ENCODE results near the gene POPDC2.

POPDC2 gene

DNA sequence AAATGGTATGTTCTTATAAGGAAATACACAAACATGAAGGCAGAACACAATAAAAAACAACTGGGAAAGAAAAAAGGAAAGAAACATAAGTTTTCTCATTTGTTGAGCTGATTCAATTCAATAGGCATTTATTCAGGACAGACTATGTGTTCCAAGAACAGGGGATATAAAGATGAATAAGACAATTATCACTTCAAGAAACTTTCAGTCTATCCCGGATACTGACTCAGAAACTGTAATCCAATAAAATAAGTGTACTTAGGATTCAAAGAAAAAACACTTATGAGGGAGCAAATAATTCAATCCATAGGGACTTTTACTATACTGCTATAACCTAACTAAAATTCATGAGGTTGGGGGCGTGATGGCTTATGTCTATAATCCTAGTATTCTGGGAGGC lies 3.5 kb upstream of the POPDC2 start:
- TF ChIP-seq EP300 (IDR thresholded peaks at IDR 0.05; ENCODE audit: borderline replicate concordance) (no peak), CEBPB (IDR thresholded peaks at IDR 0.05) (no peak), TAF1 (IDR thresholded peaks at IDR 0.05; ENCODE audit: low read depth) (no peak), TEAD4 (IDR thresholded peaks at IDR 0.05) (no peak), ZBTB7A (IDR thresholded peaks at IDR 0.05; ENCODE audit: low read depth) (no peak), CREB1 (IDR thresholded peaks at IDR 0.05; ENCODE audit: low read depth) (no peak), TCF12 (IDR thresholded peaks at IDR 0.05; ENCODE audit: low read depth) (no peak), NFIC (IDR thresholded peaks at IDR 0.05) (no peak)
- TF ChIP-seq, protein P1, sequence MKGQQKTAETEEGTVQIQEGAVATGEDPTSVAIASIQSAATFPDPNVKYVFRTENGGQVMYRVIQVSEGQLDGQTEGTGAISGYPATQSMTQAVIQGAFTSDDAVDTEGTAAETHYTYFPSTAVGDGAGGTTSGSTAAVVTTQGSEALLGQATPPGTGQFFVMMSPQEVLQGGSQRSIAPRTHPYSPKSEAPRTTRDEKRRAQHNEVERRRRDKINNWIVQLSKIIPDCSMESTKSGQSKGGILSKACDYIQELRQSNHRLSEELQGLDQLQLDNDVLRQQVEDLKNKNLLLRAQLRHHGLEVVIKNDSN (IDR thresholded peaks at IDR 0.05), result no peak

DNA sequence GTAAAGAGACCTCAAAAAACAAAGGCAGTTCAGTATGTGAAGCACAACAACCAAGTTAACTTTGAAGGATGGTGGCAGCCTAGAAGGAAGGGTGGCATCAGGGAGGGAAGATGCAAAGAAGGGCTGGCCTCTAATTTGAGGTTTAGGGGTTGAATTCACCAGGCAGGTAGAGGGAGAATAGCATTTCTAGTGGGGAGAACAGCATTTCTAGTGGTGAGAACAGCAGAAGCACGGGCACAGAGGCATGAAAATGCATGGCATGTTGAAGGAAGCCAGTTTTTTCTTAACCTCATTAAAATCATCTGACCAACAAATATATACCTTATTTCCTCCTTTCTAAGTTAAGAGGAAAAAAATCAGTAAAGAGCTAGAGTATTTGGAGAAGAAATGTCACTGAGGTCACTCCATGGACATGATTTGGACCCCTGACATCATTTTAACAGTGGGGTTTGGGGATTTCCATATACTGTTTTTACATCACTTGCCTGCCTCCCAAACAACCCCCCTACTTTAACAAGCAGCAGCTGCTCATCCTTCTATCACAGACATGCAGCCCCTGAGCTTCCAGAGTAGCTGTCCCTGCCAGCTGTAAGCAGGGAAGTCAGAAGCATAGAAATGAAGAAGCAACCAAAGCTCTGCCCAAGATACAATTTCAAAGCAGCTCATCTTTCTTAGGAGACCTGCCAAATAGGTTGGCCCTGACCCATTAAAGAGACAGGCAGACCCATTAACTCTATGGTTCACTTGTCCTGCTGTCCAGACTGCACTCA lies 2.4 kb upstream of the POPDC2 start:
- TF ChIP-seq CREB1 (IDR thresholded peaks at IDR 0.05; ENCODE audit: low read depth), result no peak
- TF ChIP-seq RAD21 (IDR thresholded peaks at IDR 0.05; ENCODE audit: low read depth), result no peak
- TF ChIP-seq, protein P2, sequence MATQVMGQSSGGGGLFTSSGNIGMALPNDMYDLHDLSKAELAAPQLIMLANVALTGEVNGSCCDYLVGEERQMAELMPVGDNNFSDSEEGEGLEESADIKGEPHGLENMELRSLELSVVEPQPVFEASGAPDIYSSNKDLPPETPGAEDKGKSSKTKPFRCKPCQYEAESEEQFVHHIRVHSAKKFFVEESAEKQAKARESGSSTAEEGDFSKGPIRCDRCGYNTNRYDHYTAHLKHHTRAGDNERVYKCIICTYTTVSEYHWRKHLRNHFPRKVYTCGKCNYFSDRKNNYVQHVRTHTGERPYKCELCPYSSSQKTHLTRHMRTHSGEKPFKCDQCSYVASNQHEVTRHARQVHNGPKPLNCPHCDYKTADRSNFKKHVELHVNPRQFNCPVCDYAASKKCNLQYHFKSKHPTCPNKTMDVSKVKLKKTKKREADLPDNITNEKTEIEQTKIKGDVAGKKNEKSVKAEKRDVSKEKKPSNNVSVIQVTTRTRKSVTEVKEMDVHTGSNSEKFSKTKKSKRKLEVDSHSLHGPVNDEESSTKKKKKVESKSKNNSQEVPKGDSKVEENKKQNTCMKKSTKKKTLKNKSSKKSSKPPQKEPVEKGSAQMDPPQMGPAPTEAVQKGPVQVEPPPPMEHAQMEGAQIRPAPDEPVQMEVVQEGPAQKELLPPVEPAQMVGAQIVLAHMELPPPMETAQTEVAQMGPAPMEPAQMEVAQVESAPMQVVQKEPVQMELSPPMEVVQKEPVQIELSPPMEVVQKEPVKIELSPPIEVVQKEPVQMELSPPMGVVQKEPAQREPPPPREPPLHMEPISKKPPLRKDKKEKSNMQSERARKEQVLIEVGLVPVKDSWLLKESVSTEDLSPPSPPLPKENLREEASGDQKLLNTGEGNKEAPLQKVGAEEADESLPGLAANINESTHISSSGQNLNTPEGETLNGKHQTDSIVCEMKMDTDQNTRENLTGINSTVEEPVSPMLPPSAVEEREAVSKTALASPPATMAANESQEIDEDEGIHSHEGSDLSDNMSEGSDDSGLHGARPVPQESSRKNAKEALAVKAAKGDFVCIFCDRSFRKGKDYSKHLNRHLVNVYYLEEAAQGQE (IDR thresholded peaks at IDR 0.05; ENCODE audit: low read depth), result no peak

DNA sequence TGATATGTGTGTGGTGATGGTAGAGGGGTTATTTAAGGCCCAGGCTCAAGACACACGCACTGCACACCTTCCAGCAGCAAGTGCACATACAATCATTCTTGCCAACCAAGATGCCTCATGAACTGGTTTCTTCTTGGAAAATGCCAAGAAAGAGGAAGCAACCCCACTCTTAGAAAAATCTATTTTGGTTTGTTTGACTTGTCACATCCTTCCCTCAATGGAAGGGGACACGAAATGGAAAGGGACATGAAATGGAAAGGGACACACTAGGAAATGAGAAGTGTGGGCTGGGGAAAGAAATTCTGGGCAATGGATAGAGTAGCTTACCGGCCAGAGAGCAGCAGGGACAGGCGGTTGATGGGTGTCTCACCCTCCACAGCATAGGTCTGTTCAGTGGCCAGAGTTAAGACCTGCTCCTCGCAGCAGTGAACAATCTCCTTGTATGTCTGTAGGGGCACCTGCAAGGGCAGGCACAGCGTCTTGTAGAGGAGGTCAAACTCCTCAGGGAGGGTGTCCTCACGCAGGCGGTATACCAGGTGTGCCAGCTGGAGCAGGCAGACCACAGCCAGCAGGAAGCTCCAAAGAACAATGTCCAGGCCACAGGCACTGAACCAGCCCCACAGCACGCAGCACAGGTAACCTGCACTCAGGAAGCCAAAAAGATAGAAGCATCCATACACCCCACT lies 640 bp downstream of the POPDC2 start:
- TF ChIP-seq RAD21 (IDR thresholded peaks at IDR 0.05; ENCODE audit: low read depth) (no peak), CREB1 (IDR thresholded peaks at IDR 0.05; ENCODE audit: low read depth) (no peak), YY1 (IDR thresholded peaks at IDR 0.05; ENCODE audit: low read depth) (no peak), TEAD4 (IDR thresholded peaks at IDR 0.05) (no peak), EP300 (IDR thresholded peaks at IDR 0.05; ENCODE audit: borderline replicate concordance) (no peak), TAF1 (IDR thresholded peaks at IDR 0.05; ENCODE audit: low read depth) (no peak), EGR1 (IDR thresholded peaks at IDR 0.05) (no peak), ZBTB7A (IDR thresholded peaks at IDR 0.05; ENCODE audit: low read depth) (no peak), TCF12 (IDR thresholded peaks at IDR 0.05; ENCODE audit: low read depth) (no peak), CEBPB (IDR thresholded peaks at IDR 0.05) (no peak), NFIC (IDR thresholded peaks at IDR 0.05) (no peak), FOXM1 (IDR thresholded peaks at IDR 0.05; ENCODE audit: borderline replicate concordance, low read depth) (no peak)
- TF ChIP-seq, protein P2 (IDR thresholded peaks at IDR 0.05; ENCODE audit: low read depth), result no peak
- TF ChIP-seq, protein P1 (IDR thresholded peaks at IDR 0.05), result no peak
- TF ChIP-seq, protein P3, sequence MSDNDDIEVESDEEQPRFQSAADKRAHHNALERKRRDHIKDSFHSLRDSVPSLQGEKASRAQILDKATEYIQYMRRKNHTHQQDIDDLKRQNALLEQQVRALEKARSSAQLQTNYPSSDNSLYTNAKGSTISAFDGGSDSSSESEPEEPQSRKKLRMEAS (IDR thresholded peaks at IDR 0.05), result no peak

DNA sequence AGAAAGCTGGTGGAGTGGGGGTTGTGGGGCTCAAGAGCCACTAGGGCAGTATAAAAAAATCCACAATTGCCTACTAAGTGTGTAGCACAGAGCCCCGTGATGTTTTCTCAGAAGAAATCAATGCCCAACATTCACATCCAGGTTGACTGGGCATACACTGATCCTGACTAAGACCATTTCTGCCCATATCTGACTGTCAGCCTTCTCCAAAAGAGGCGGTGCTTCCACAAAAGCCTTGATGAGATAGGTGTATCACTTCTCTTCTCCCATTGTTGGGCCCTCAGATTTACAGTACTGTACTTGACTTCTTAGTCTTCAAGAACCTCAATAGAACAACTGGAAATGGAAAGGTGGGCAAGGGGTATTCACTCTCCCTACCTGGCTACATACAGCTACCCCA lies 1.4 kb downstream of the POPDC2 start:
- TF ChIP-seq FOXM1 (IDR thresholded peaks at IDR 0.05; ENCODE audit: borderline replicate concordance, low read depth) (no peak), YY1 (IDR thresholded peaks at IDR 0.05; ENCODE audit: low read depth) (no peak), EGR1 (IDR thresholded peaks at IDR 0.05) (no peak), TCF12 (IDR thresholded peaks at IDR 0.05; ENCODE audit: low read depth) (no peak), NFIC (IDR thresholded peaks at IDR 0.05) (no peak), CREB1 (IDR thresholded peaks at IDR 0.05; ENCODE audit: low read depth) (no peak), TEAD4 (IDR thresholded peaks at IDR 0.05) (no peak), CEBPB (IDR thresholded peaks at IDR 0.05) (no peak)
- TF ChIP-seq, protein P1 (IDR thresholded peaks at IDR 0.05), result no peak
- TF ChIP-seq, protein P2 (IDR thresholded peaks at IDR 0.05; ENCODE audit: low read depth), result no peak
- TF ChIP-seq, protein P3 (IDR thresholded peaks at IDR 0.05), result no peak
